ENCODE data around the gene NOTCH4.

Gene NOTCH4

DNA sequence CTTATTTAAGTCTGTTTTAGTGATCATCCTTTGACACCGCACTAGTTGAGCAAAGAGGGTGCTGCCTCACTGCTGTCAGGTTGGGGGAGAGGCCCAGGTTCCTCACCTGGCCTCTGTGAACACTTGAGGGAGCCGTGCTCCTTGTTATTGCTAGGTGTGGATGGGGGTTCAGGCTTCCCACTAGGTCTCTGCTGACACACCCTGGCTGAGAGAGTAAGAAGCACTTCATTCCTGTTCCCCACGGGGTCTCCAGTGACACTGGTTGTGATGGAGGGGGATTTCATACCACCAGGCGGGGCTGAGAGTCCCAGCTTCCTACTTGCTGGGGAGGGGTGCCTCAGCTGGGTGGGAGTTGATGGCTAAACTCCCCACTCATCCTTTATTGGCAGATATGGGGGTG is 11.1 kb upstream of the NOTCH4 start:
- TF ChIP-seq, protein P1, sequence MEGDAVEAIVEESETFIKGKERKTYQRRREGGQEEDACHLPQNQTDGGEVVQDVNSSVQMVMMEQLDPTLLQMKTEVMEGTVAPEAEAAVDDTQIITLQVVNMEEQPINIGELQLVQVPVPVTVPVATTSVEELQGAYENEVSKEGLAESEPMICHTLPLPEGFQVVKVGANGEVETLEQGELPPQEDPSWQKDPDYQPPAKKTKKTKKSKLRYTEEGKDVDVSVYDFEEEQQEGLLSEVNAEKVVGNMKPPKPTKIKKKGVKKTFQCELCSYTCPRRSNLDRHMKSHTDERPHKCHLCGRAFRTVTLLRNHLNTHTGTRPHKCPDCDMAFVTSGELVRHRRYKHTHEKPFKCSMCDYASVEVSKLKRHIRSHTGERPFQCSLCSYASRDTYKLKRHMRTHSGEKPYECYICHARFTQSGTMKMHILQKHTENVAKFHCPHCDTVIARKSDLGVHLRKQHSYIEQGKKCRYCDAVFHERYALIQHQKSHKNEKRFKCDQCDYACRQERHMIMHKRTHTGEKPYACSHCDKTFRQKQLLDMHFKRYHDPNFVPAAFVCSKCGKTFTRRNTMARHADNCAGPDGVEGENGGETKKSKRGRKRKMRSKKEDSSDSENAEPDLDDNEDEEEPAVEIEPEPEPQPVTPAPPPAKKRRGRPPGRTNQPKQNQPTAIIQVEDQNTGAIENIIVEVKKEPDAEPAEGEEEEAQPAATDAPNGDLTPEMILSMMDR (IDR thresholded peaks at IDR 0.05; ENCODE audit: extremely low read depth, missing control alignments) = no peak
- DNase-seq (ENCODE audit: low spot score) = no peak

DNA sequence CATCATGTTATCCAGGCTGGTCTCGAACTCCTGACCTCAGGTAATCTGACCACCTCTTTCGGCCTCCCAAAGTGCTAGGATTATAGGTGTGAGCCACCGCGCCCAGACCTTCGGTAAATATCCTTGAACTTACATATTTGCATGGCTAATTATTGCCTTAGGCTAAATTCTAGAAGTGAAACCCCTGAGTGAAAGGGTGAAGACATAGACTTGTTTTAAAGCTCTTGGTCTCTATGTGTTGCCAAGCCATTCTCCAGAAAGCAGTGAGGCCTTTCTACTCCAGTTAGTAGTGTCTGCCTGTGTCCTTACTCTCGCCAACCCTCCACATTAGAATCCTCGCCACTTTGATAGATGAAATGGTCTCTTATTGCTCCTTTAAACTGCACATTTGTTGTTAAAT is 2.6 kb upstream of the NOTCH4 start:
- no peak for DNase-seq (ENCODE audit: low spot score)

DNA sequence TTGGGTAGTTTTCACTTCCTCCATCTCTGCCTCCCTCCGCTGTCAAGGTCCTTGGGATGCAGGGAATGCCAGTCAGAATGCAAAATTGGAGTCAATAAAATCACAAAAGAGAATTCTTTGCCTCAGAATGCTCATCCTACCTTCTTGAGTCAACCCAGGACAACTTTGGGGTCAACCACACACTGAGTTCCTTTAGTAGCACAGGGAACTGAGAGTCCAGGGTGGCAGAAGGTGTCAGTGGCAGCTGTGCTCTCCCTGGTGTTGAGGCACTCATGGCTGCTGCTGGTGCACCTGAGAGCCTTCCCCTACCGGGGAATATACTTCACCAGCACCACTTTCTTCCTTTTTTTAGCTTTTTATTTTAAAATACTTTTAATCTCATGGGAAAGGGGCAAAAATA is 829 bp upstream of the NOTCH4 start:
- TF ChIP-seq, protein P1 (IDR thresholded peaks at IDR 0.05; ENCODE audit: extremely low read depth, missing control alignments) = no peak
- no peak for DNase-seq (ENCODE audit: low spot score)

More for the DNA sequence above, 2.6 kb upstream of the NOTCH4 start:
- TF ChIP-seq, protein P1 (IDR thresholded peaks at IDR 0.05; ENCODE audit: extremely low read depth, missing control alignments) = no peak

GRCh38 chr6:32222333-32223230 is 1.3 kb downstream of the NOTCH4 start:
- TF ChIP-seq, protein P1 (IDR thresholded peaks at IDR 0.05; ENCODE audit: extremely low read depth, missing control alignments) = no peak
- DNase-seq (ENCODE audit: low spot score) = no peak

- TF ChIP-seq, protein P1 (IDR thresholded peaks at IDR 0.05; ENCODE audit: extremely low read depth, missing control alignments) = no peak
- DNase-seq (ENCODE audit: low spot score) = no peak
These were observed 3.8 kb downstream of the NOTCH4 start for GRCh38 chr6:32220021-32220420.

- no peak for DNase-seq (ENCODE audit: low spot score)
- TF ChIP-seq, protein P1 (IDR thresholded peaks at IDR 0.05; ENCODE audit: extremely low read depth, missing control alignments) = no peak
These were observed 5.7 kb downstream of the NOTCH4 start for GRCh38 chr6:32218167-32218566.

- TF ChIP-seq, protein P1 (IDR thresholded peaks at IDR 0.05; ENCODE audit: extremely low read depth, missing control alignments) = no peak
- DNase-seq (ENCODE audit: low spot score) = no peak
These were observed 6.9 kb downstream of the NOTCH4 start for GRCh38 chr6:32216998-32217397.
